AG09319 (cell line): ENCODE measurements around the gene KHNYN.
A peak's percentile ranks its signal among the peaks of the same experiment; 100 is the strongest.

ENCODE experiments used
- DNase-seq: peaks from one replicate; pipeline ENCODE4 v3.0.0-alpha.2; 2010; ENCODE audit warnings: low read depth; ENCODE audit errors: extremely low read depth
- TF ChIP-seq, protein P1 (sequence below): IDR thresholded peaks from 2 replicates; pipeline ENCODE4 v1.5.1; 2011; ENCODE audit warnings: low read depth, mild to moderate bottlenecking, inconsistent platforms, low read length, moderate library complexity

The KHNYN gene

GRCh38 chr14:24426912-24427536, 2.7 kb upstream of the KHNYN start:
- no peak for DNase-seq
- TF ChIP-seq, protein P1, sequence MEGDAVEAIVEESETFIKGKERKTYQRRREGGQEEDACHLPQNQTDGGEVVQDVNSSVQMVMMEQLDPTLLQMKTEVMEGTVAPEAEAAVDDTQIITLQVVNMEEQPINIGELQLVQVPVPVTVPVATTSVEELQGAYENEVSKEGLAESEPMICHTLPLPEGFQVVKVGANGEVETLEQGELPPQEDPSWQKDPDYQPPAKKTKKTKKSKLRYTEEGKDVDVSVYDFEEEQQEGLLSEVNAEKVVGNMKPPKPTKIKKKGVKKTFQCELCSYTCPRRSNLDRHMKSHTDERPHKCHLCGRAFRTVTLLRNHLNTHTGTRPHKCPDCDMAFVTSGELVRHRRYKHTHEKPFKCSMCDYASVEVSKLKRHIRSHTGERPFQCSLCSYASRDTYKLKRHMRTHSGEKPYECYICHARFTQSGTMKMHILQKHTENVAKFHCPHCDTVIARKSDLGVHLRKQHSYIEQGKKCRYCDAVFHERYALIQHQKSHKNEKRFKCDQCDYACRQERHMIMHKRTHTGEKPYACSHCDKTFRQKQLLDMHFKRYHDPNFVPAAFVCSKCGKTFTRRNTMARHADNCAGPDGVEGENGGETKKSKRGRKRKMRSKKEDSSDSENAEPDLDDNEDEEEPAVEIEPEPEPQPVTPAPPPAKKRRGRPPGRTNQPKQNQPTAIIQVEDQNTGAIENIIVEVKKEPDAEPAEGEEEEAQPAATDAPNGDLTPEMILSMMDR, result no peak

GRCh38 chr14:24427537-24428508, 1.9 kb upstream of the KHNYN start:
- DNase-seq, result no peak
- TF ChIP-seq, protein P1, result no peak

- DNase-seq, result no peak
- TF ChIP-seq, protein P1, result no peak
These were observed 943 bp upstream of the KHNYN start for GRCh38 chr14:24428628-24429394.

- DNase-seq, result peak; percentile 70
- TF ChIP-seq, protein P1, result no peak
These were observed 458 bp downstream of the KHNYN start for GRCh38 chr14:24430143-24430681.

- peak; percentile 52 for DNase-seq
- TF ChIP-seq, protein P1, result no peak
These were observed 1.2 kb downstream of the KHNYN start for GRCh38 chr14:24430682-24431568.

DNA sequence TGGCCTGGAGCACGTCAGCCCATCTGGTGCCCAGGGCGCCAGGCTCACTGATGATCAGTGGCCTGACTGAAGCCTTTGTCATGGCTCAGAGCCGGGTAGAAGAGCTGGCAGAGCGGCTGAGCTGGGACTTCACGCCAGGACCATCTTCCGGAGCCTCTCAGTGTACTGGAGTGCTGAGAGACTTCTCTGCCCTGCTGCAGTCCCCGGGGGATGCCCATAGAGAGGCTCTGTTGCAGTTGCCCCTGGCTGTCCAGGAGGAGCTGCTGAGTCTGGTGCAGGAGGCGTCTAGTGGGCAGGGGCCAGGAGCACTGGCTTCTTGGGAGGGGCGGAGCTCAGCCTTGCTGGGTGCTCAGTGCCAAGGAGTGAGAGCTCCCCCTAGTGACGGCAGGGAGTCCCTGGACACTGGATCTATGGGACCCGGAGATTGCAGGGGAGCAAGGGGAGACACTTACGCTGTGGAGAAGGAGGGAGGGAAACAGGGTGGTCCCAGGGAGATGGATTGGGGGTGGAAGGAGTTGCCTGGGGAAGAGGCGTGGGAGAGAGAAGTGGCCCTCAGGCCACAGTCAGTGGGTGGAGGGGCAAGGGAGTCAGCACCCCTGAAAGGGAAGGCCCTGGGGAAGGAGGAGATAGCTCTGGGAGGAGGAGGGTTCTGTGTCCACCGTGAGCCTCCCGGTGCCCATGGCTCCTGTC, 2.0 kb downstream of the KHNYN start:
- TF ChIP-seq, protein P1, result peak; percentile 99
- DNase-seq, result peak; percentile 89
